ENCODE measurements around the gene STX18. TPM values are rescaled to one million over a fixed set of nuclear protein-coding genes. Genes with fewer than 3 reads are reported as not detected.

Gene STX18
- total RNA-seq, 1 donor from 2014 or later: 20.4 TPM

GRCh38 chr4:4421356-4421755, 120.5 kb downstream of the STX18 start:
- intact Hi-C loops (cut with DNase I): no loop called here
- DNase-seq (ENCODE audit: extremely low spot score in 2 of 2): peak in 1 of 2 donors; percentile 56
- Histone ChIP-seq H3K4me1 (no peaks in the 10 kb centered on the region), H3K27ac (no peak overlapping the region), H3K9me3 (no peaks in the 10 kb centered on the region), H3K4me3 (no peak overlapping the region), H3K36me3 (peaks cover 0 to 50% of the 10 kb centered on the region in 2 donors), H3K27me3 (no peaks in the 10 kb centered on the region)
- no peak for TF ChIP-seq POLR2A (IDR thresholded peaks at IDR 0.05)
- TF ChIP-seq POLR2AphosphoS5 (IDR thresholded peaks at IDR 0.05; ENCODE audit: insufficient read depth in 1 of 2, low read depth in 1 of 2): no peak
- no peak for TF ChIP-seq CTCF (IDR thresholded peaks at IDR 0.05)

- no peaks in the 10 kb centered on the region for H3K4me1 ChIP-seq
- H3K27ac ChIP-seq: no peak overlapping the region
- no peak for DNase-seq (ENCODE audit: extremely low spot score in 2 of 2)
- TF ChIP-seq POLR2A (IDR thresholded peaks at IDR 0.05) (no peak), CTCF (IDR thresholded peaks at IDR 0.05) (no peak), POLR2AphosphoS5 (IDR thresholded peaks at IDR 0.05; ENCODE audit: insufficient read depth in 1 of 2, low read depth in 1 of 2) (no peak)
- no peaks in the 10 kb centered on the region for H3K27me3 ChIP-seq
- no peak overlapping the region for H3K4me3 ChIP-seq
- no peaks in the 10 kb centered on the region for H3K9me3 ChIP-seq
- intact Hi-C loops (cut with DNase I): no loop called here
- peaks cover 0 to 55% of the 10 kb centered on the region in 2 donors for H3K36me3 ChIP-seq
These were observed 121.4 kb downstream of the STX18 start for GRCh38 chr4:4420421-4420820.

- TF ChIP-seq POLR2AphosphoS5 (IDR thresholded peaks at IDR 0.05; ENCODE audit: insufficient read depth in 1 of 2, low read depth in 1 of 2): no peak
- TF ChIP-seq POLR2A (IDR thresholded peaks at IDR 0.05): no peak
- TF ChIP-seq CTCF (IDR thresholded peaks at IDR 0.05): no peak
These were observed 122.0 kb downstream of the STX18 start for GRCh38 chr4:4419896-4420295.

GRCh38 chr4:4418676-4419390, 123.0 kb downstream of the STX18 start:
- peaks cover 0 to 46% of the 10 kb centered on the region in 2 donors for H3K36me3 ChIP-seq
- H3K9me3 ChIP-seq: no peaks in the 10 kb centered on the region
- intact Hi-C loops (cut with DNase I): no loop called here
- DNase-seq (ENCODE audit: extremely low spot score in 2 of 2): no peak
- no peak overlapping the region for H3K4me3 ChIP-seq
- no peaks in the 10 kb centered on the region for H3K4me1 ChIP-seq
- no peaks in the 10 kb centered on the region for H3K27me3 ChIP-seq
- TF ChIP-seq POLR2A (IDR thresholded peaks at IDR 0.05) (no peak), CTCF (IDR thresholded peaks at IDR 0.05) (no peak), POLR2AphosphoS5 (IDR thresholded peaks at IDR 0.05; ENCODE audit: insufficient read depth in 1 of 2, low read depth in 1 of 2) (no peak)
- H3K27ac ChIP-seq: no peak overlapping the region

More at GRCh38 chr4:4419896-4420295, 122.0 kb downstream of the STX18 start:
- no peaks in the 10 kb centered on the region for H3K4me1 ChIP-seq
- no peaks in the 10 kb centered on the region for H3K9me3 ChIP-seq
- H3K27ac ChIP-seq: no peak overlapping the region
- no peak overlapping the region for H3K4me3 ChIP-seq
- no peak for DNase-seq (ENCODE audit: extremely low spot score in 2 of 2)
- no peaks in the 10 kb centered on the region for H3K27me3 ChIP-seq
- H3K36me3 ChIP-seq: peaks cover 0 to 53% of the 10 kb centered on the region in 2 donors
- intact Hi-C loops (cut with DNase I): no loop called here

GRCh38 chr4:4417886-4418285, 124.0 kb downstream of the STX18 start:
- Histone ChIP-seq H3K36me3 (peaks cover 0 to 41% of the 10 kb centered on the region in 2 donors), H3K27me3 (no peaks in the 10 kb centered on the region), H3K4me1 (no peaks in the 10 kb centered on the region), H3K9me3 (no peaks in the 10 kb centered on the region), H3K4me3 (no peak overlapping the region), H3K27ac (no peak overlapping the region)
- no peak for TF ChIP-seq POLR2A (IDR thresholded peaks at IDR 0.05)
- no peak for TF ChIP-seq POLR2AphosphoS5 (IDR thresholded peaks at IDR 0.05; ENCODE audit: insufficient read depth in 1 of 2, low read depth in 1 of 2)
- TF ChIP-seq CTCF (IDR thresholded peaks at IDR 0.05): no peak
- intact Hi-C loops (cut with DNase I): no loop called here
- DNase-seq (ENCODE audit: extremely low spot score in 2 of 2): no peak
